Measurements from ENCODE around the gene GPR63. TPM values are rescaled to one million over a fixed set of nuclear protein-coding genes. Genes with fewer than 3 reads are reported as not detected.

The GPR63 gene
- total and polyA plus RNA-seq, 9 of the 15 experiments (the other 6 are each of a cell fraction or from before 2014, with no cell fraction given), result 1.6 to 5.1 (median 3.7) TPM

- TF ChIP-seq ZNF707 (CRISPR knock-in tag; conservative IDR thresholded peaks at IDR 0.05), result no peak
- no peak for TF ChIP-seq CHD1 (IDR thresholded peaks at IDR 0.05; ENCODE audit: low read length)
Observed at GRCh38 chr6:96844530-96844929, 7.3 kb upstream of the GPR63 start (continued).

- no peak overlapping the region for H3K9ac ChIP-seq (ENCODE audit: insufficient read depth in 1 of 2, low read depth in 2 of 2, low read length in 2 of 2)
- ChIA-PET CTCF (ENCODE audit: low intra/inter-chr PET ratio) (no interaction called here), POLR2A (no interaction called here)
- H3K9me3 ChIP-seq (replicated peaks; ENCODE audit: control insufficient read depth, insufficient read depth, low read depth, low read length), result no peaks in the 10 kb centered on the region
- in situ Hi-C loops (cut with MboI), result no loop called here
- ATAC-seq, result no peak
- H3K36me3 ChIP-seq (ENCODE audit: control insufficient read depth, insufficient read depth, low read length), result no peaks in the 10 kb centered on the region
- intact Hi-C loops (cut with micrococcal nuclease), result no loop called here
- peaks cover 0 to 7% of the 10 kb centered on the region in 2 experiments; a peak in 2 of 5 replicates for H3K4me1 ChIP-seq (replicated peaks in 1 of 2; ENCODE audit: control insufficient read depth in 2 of 2, insufficient read depth in 2 of 2, low read length in 2 of 2)
- no peak for TF ChIP-seq NFRKB (IDR thresholded peaks at IDR 0.05; ENCODE audit: low read depth)
- TF ChIP-seq ZNF707 (CRISPR knock-in tag; conservative IDR thresholded peaks at IDR 0.05), result no peak
- TF ChIP-seq ZNF592 (IDR thresholded peaks at IDR 0.05), result no peak
- no peak for TF ChIP-seq POLR2G (IDR thresholded peaks at IDR 0.05; ENCODE audit: low read depth, low read length)
- TF ChIP-seq RBBP5 (IDR thresholded peaks at IDR 0.05; ENCODE audit: borderline replicate concordance, insufficient read depth, low read length, poor library complexity, severe bottlenecking), result no peak
- TF ChIP-seq ZNF311 (CRISPR knock-in tag; IDR thresholded peaks at IDR 0.05), result no peak
- no peak for TF ChIP-seq ZNF584 (CRISPR knock-in tag; IDR thresholded peaks at IDR 0.05; ENCODE audit: low read depth)
- no peak for TF ChIP-seq ZNF354B (CRISPR knock-in tag; IDR thresholded peaks at IDR 0.05)
- TF ChIP-seq TGIF2 (CRISPR knock-in tag; IDR thresholded peaks at IDR 0.05), result no peak
- no peak for TF ChIP-seq STAT5B (CRISPR knock-in tag; IDR thresholded peaks at IDR 0.05)
- no peak for TF ChIP-seq FOXK2 (conservative IDR thresholded peaks at IDR 0.05 in 1 of 2, IDR thresholded peaks at IDR 0.05 in 1 of 2; ENCODE audit: low read depth in 2 of 2)
- TF ChIP-seq RBM15 (IDR thresholded peaks at IDR 0.05; ENCODE audit: insufficient read depth, low read length), result no peak
- no peak for TF ChIP-seq SETDB1 (IDR thresholded peaks at IDR 0.05; ENCODE audit: low read length)
- no peak for TF ChIP-seq BMI1 (IDR thresholded peaks at IDR 0.05; ENCODE audit: low read length)
- H3K4me2 ChIP-seq (ENCODE audit: insufficient read depth, low read length), result no peak overlapping the region
- no peak overlapping the region for H3K27ac ChIP-seq (ENCODE audit: extremely low read depth, low read depth, low read length)
- WGBS (ENCODE audit: insufficient coverage, low coverage, missing lambda C conversion rate), result 0% methylated on average over 2 of the region's 2 CpGs
- DNase-seq (ENCODE audit: extremely low read depth in 1 of 4, low spot score in 3 of 4), result no peak
- H4K20me1 ChIP-seq (replicated peaks; ENCODE audit: control insufficient read depth, insufficient read depth, low read length), result no peaks in the 10 kb centered on the region
- H2AFZ ChIP-seq (ENCODE audit: low read depth, low read length), result no peak overlapping the region
- no peak for FAIRE-seq
- H3K79me2 ChIP-seq (ENCODE audit: control insufficient read depth, insufficient read depth, low read length), result peaks cover 5% of the 10 kb centered on the region; the same call in 2 of the 3 replicates
- H3K9me1 ChIP-seq (ENCODE audit: control insufficient read depth, insufficient read depth, low read length), result no peaks in the 10 kb centered on the region
- no TSS peak for BruUV-seq (replicated peaks)
- H3K4me3 ChIP-seq, result no peak overlapping the region
- peaks cover 0 to 9% of the 10 kb centered on the region in 2 experiments; a peak in 2 of 5 replicates for H3K27me3 ChIP-seq (ENCODE audit: control insufficient read depth in 2 of 2, insufficient read depth in 2 of 2, low read length in 2 of 2)
Observed at GRCh38 chr6:96841345-96841744, 4.1 kb upstream of the GPR63 start.

All from K562 (cell line).